T-helper 1 cell treated with Interleukin-12 subunit alpha and Interleukin-12 subunit beta and Interleukin-4 antibody, amounts not matched to agents 30 μg/mL and 1 μg/mL, for 36 hours (primary cell): ENCODE data around the gene ATP5ME.

ENCODE experiments used
- H3K27ac Mint-ChIP-seq: one replicate; pipeline ENCODE4 v1.8.0; 2021; ENCODE audit warnings: mild to moderate bottlenecking, mixed read lengths
- H3K27me3 Mint-ChIP-seq: one replicate; pipeline ENCODE4 v1.8.0; 2021; ENCODE audit warnings: low read depth, mixed read lengths
- H3K36me3 Mint-ChIP-seq: one replicate; pipeline ENCODE4 v1.8.0; 2021; ENCODE audit warnings: low read depth, mixed read lengths
- H3K4me1 Mint-ChIP-seq: one replicate; pipeline ENCODE4 v1.8.0; 2021; ENCODE audit warnings: low read depth, mixed read lengths
- H3K4me3 Mint-ChIP-seq: one replicate; pipeline ENCODE4 v1.8.0; 2021; ENCODE audit warnings: mild to moderate bottlenecking, moderate library complexity, mixed read lengths
- H3K9me3 Mint-ChIP-seq: one replicate; pipeline ENCODE4 v1.8.0; 2021; ENCODE audit warnings: mixed read lengths

The ATP5ME gene

GRCh38 chr4:660401-660800 is 13.7 kb downstream of the ATP5ME start:
- H3K4me1 Mint-ChIP-seq, result peaks cover 4% of the 10 kb centered on the region
- peak overlapping the region; percentile 43 for H3K4me3 Mint-ChIP-seq
- H3K27me3 Mint-ChIP-seq, result no peaks in the 10 kb centered on the region

GRCh38 chr4:659851-660250 is 14.2 kb downstream of the ATP5ME start:
- Mint-ChIP-seq H3K9me3 (peaks cover 10% of the 10 kb centered on the region), H3K36me3 (peaks cover 6% of the 10 kb centered on the region), H3K27me3 (no peaks in the 10 kb centered on the region), H3K27ac (no peak overlapping the region), H3K4me1 (peaks cover 4% of the 10 kb centered on the region), H3K4me3 (no peak overlapping the region)

More at GRCh38 chr4:660401-660800, 13.7 kb downstream of the ATP5ME start:
- H3K9me3 Mint-ChIP-seq, result peaks cover 10% of the 10 kb centered on the region
- no peak overlapping the region for H3K27ac Mint-ChIP-seq
- H3K36me3 Mint-ChIP-seq, result peaks cover 6% of the 10 kb centered on the region

GRCh38 chr4:658681-659667 is 15.1 kb downstream of the ATP5ME start:
- peaks cover 2% of the 10 kb centered on the region for H3K4me1 Mint-ChIP-seq
- H3K36me3 Mint-ChIP-seq, result peaks cover 6% of the 10 kb centered on the region
- no peak overlapping the region for H3K4me3 Mint-ChIP-seq
- no peaks in the 10 kb centered on the region for H3K27me3 Mint-ChIP-seq
- H3K27ac Mint-ChIP-seq, result no peak overlapping the region
- peaks cover 10% of the 10 kb centered on the region for H3K9me3 Mint-ChIP-seq

GRCh38 chr4:657834-658667 is 16.0 kb downstream of the ATP5ME start:
- Mint-ChIP-seq H3K27ac (no peak overlapping the region), H3K36me3 (peaks cover 6% of the 10 kb centered on the region), H3K4me3 (no peak overlapping the region), H3K4me1 (peaks cover 2% of the 10 kb centered on the region), H3K9me3 (peaks cover 10% of the 10 kb centered on the region), H3K27me3 (no peaks in the 10 kb centered on the region)

- no peak overlapping the region for H3K27ac Mint-ChIP-seq
- H3K36me3 Mint-ChIP-seq, result peaks cover 6% of the 10 kb centered on the region
- H3K4me1 Mint-ChIP-seq, result peaks cover 2% of the 10 kb centered on the region
- H3K27me3 Mint-ChIP-seq, result no peaks in the 10 kb centered on the region
- H3K4me3 Mint-ChIP-seq, result no peak overlapping the region
- H3K9me3 Mint-ChIP-seq, result peaks cover 10% of the 10 kb centered on the region
Observed at GRCh38 chr4:657338-657833, 16.7 kb downstream of the ATP5ME start.

GRCh38 chr4:656436-657337 is 17.4 kb downstream of the ATP5ME start:
- H3K4me1 Mint-ChIP-seq, result peaks cover 2% of the 10 kb centered on the region
- H3K36me3 Mint-ChIP-seq, result peaks cover 6% of the 10 kb centered on the region
- no peak overlapping the region for H3K4me3 Mint-ChIP-seq
- no peaks in the 10 kb centered on the region for H3K27me3 Mint-ChIP-seq
- no peak overlapping the region for H3K27ac Mint-ChIP-seq
- H3K9me3 Mint-ChIP-seq, result peaks cover 10% of the 10 kb centered on the region

GRCh38 chr4:655464-656151 is 18.5 kb downstream of the ATP5ME start:
- no peak overlapping the region for H3K27ac Mint-ChIP-seq
- H3K4me1 Mint-ChIP-seq, result peaks cover 2% of the 10 kb centered on the region
- H3K36me3 Mint-ChIP-seq, result peaks cover 2% of the 10 kb centered on the region
- no peaks in the 10 kb centered on the region for H3K27me3 Mint-ChIP-seq
- peaks cover 5% of the 10 kb centered on the region for H3K9me3 Mint-ChIP-seq
- H3K4me3 Mint-ChIP-seq, result no peak overlapping the region

- no peaks in the 10 kb centered on the region for H3K4me1 Mint-ChIP-seq
- H3K27ac Mint-ChIP-seq, result no peak overlapping the region
- no peaks in the 10 kb centered on the region for H3K27me3 Mint-ChIP-seq
- no peaks in the 10 kb centered on the region for H3K36me3 Mint-ChIP-seq
- peaks cover 2% of the 10 kb centered on the region for H3K9me3 Mint-ChIP-seq
- H3K4me3 Mint-ChIP-seq, result no peak overlapping the region
Observed at GRCh38 chr4:654871-655463, 19.1 kb downstream of the ATP5ME start.

- Mint-ChIP-seq H3K27ac (no peak overlapping the region), H3K36me3 (no peaks in the 10 kb centered on the region), H3K9me3 (no peaks in the 10 kb centered on the region), H3K4me3 (no peak overlapping the region), H3K27me3 (no peaks in the 10 kb centered on the region), H3K4me1 (no peaks in the 10 kb centered on the region)
Observed at GRCh38 chr4:654503-654845, 19.6 kb downstream of the ATP5ME start.

- H3K9me3 Mint-ChIP-seq, result no peaks in the 10 kb centered on the region
- H3K4me1 Mint-ChIP-seq, result no peaks in the 10 kb centered on the region
- H3K27ac Mint-ChIP-seq, result no peak overlapping the region
- no peak overlapping the region for H3K4me3 Mint-ChIP-seq
- no peaks in the 10 kb centered on the region for H3K27me3 Mint-ChIP-seq
- H3K36me3 Mint-ChIP-seq, result no peaks in the 10 kb centered on the region
Observed at GRCh38 chr4:653831-654502, 20.1 kb downstream of the ATP5ME start.

- Mint-ChIP-seq H3K9me3 (no peaks in the 10 kb centered on the region), H3K27ac (no peak overlapping the region), H3K4me3 (no peak overlapping the region), H3K27me3 (no peaks in the 10 kb centered on the region), H3K4me1 (no peaks in the 10 kb centered on the region), H3K36me3 (no peaks in the 10 kb centered on the region)
Observed at GRCh38 chr4:653080-653821, 20.8 kb downstream of the ATP5ME start.

- Mint-ChIP-seq H3K9me3 (no peaks in the 10 kb centered on the region), H3K4me3 (no peak overlapping the region), H3K4me1 (no peaks in the 10 kb centered on the region), H3K27ac (no peak overlapping the region), H3K27me3 (no peaks in the 10 kb centered on the region), H3K36me3 (no peaks in the 10 kb centered on the region)
Observed at GRCh38 chr4:651884-652642, 22.0 kb downstream of the ATP5ME start.
